ENCODE data around the gene ZCCHC14.

GRCh38 chr16:87356491-87356853 is 136.4 kb downstream of the ZCCHC14 start:
- TF ChIP-seq CTCF (IDR thresholded peaks at IDR 0.05; ENCODE audit: poor library complexity) (no peak), EZH2 (IDR thresholded peaks at IDR 0.05; ENCODE audit: borderline replicate concordance) (no peak), EZH2phosphoT487 (IDR thresholded peaks at IDR 0.05; ENCODE audit: low read depth, severe bottlenecking, unreplicated experiment) (no peak)

Measured in hepatocyte (in vitro differentiated cells).